OCI-LY1 (cell line): ENCODE measurements around the gene HYDIN.

ENCODE experiments used
- H2AFZ ChIP-seq: fragments of 200-600 bp; sonication (generic), shearing (Covaris generic); 2 replicates; pipeline ENCODE4 v1.6.0; 2014; ENCODE audit warnings: antibody characterized with exemption, mild to moderate bottlenecking, low read length
- H3F3A ChIP-seq: fragments of 200-600 bp; sonication (generic), shearing (Covaris generic); 2 replicates; pipeline ENCODE4 v1.6.0; 2014; ENCODE audit warnings: mild to moderate bottlenecking, antibody characterized with exemption, low read length, moderate library complexity; ENCODE audit not compliant: insufficient read depth
- H3K27ac ChIP-seq: fragments of 200-600 bp; sonication (generic); 2 replicates; pipeline ENCODE4 v1.5.1; 2014; ENCODE audit warnings: low read length, mixed run types, mild to moderate bottlenecking, low read depth; ENCODE audit not compliant: poor library complexity, severe bottlenecking
- H3K27me3 ChIP-seq: fragments of 200-600 bp; sonication (generic); 2 replicates; pipeline ENCODE4 v1.6.0; 2014; ENCODE audit warnings: antibody characterized with exemption, mild to moderate bottlenecking, low read length, moderate library complexity; ENCODE audit not compliant: insufficient read depth
- H3K36me3 ChIP-seq: fragments of 200-600 bp; sonication (generic); 2 replicates; pipeline ENCODE4 v1.6.1; 2014; ENCODE audit warnings: mild to moderate bottlenecking, antibody characterized with exemption, low read length, moderate library complexity, mixed read lengths; ENCODE audit not compliant: insufficient read depth
- H3K4me1 ChIP-seq: fragments of 200-600 bp; sonication (generic); 2 replicates; pipeline ENCODE4 v1.5.1; 2014; ENCODE audit warnings: mild to moderate bottlenecking, low read length, moderate library complexity; ENCODE audit not compliant: insufficient read depth, severe bottlenecking
- H3K4me2 ChIP-seq: fragments of 200-600 bp; sonication (generic), shearing (Covaris generic); 2 replicates; pipeline ENCODE4 v1.6.1; 2014; ENCODE audit warnings: low read length
- H3K4me3 ChIP-seq: fragments of 200-600 bp; sonication (generic); 2 replicates; pipeline ENCODE4 v1.5.1; 2014; ENCODE audit warnings: low read length, low read depth, mild to moderate bottlenecking, mixed read lengths; ENCODE audit not compliant: poor library complexity, severe bottlenecking
- H3K79me2 ChIP-seq: fragments of 200-600 bp; shearing (Covaris generic); 2 replicates; pipeline ENCODE4 v1.6.1; 2016; ENCODE audit warnings: mixed run types, low read length, mixed read lengths; ENCODE audit not compliant: insufficient read depth
- H3K9ac ChIP-seq: fragments of 200-600 bp; sonication (generic), shearing (Covaris generic); 2 replicates; pipeline ENCODE4 v1.6.1; 2014; ENCODE audit warnings: mild to moderate bottlenecking, low read length, mixed read lengths
- H3K9me2 ChIP-seq: fragments of 200-600 bp; sonication (generic), shearing (Covaris generic); 2 replicates; pipeline ENCODE4 v1.6.1; 2014; ENCODE audit warnings: low read depth, mild to moderate bottlenecking, low read length, mixed read lengths
- H3K9me3 ChIP-seq: fragments of 200-600 bp; shearing (Covaris generic); 2 replicates; pipeline ENCODE4 v1.6.1; 2014; ENCODE audit warnings: low read length, mixed read lengths
- H4K20me1 ChIP-seq: fragments of 200-600 bp; sonication (generic), shearing (Covaris generic); 2 replicates; pipeline ENCODE4 v1.6.0; 2016; ENCODE audit warnings: mild to moderate bottlenecking, low read length; ENCODE audit not compliant: insufficient read depth
- EZH2 ChIP-seq: fragments of 200-600 bp; sonication (generic), shearing (Covaris generic); IDR thresholded peaks from 2 replicates; pipeline ENCODE4 v1.8.0; 2017; ENCODE audit warnings: borderline replicate concordance, mixed run types, mild to moderate bottlenecking, antibody characterized with exemption, low read length, moderate library complexity, mixed read lengths
- TF ChIP-seq, protein P1 (sequence below): fragments of 200-600 bp; sonication (generic), shearing (Covaris generic); IDR thresholded peaks from 2 replicates; pipeline ENCODE4 v1.5.1; 2017; ENCODE audit warnings: mild to moderate bottlenecking, antibody characterized with exemption, low read length, moderate library complexity, mixed read lengths

Gene HYDIN

DNA sequence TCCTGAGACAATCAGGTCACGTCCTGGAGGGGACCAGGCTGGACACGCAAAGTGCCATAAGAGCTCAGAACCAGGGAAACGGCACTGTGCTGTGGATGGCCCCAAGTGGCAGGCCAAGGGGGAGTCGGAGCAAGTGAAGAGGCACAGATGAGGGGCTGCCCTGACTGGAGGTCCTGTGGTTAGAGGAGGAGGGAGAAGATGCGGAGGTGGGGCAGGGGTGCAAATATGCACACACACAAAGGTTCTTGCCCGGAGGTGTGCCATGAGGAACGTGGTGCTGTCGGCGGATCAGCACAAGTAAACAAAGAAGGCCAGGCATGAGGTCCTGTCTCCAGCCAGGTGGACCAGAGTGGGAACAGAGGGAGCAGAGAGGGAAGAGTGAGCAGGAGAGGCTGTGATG, 453.0 kb downstream of the HYDIN start:
- Histone ChIP-seq H3K36me3 (peaks cover 54% of the 10 kb centered on the region), H3K4me2 (no peak overlapping the region), H3K9me2 (no peaks in the 10 kb centered on the region), H3K9me3 (no peaks in the 10 kb centered on the region), H3K27ac (no peak overlapping the region), H3F3A (no peaks in the 10 kb centered on the region), H3K79me2 (no peaks in the 10 kb centered on the region), H3K4me3 (no peak overlapping the region), H2AFZ (no peak overlapping the region), H4K20me1 (no peaks in the 10 kb centered on the region), H3K9ac (no peak overlapping the region), H3K27me3 (no peaks in the 10 kb centered on the region), H3K4me1 (no peaks in the 10 kb centered on the region)
- TF ChIP-seq, protein P1, sequence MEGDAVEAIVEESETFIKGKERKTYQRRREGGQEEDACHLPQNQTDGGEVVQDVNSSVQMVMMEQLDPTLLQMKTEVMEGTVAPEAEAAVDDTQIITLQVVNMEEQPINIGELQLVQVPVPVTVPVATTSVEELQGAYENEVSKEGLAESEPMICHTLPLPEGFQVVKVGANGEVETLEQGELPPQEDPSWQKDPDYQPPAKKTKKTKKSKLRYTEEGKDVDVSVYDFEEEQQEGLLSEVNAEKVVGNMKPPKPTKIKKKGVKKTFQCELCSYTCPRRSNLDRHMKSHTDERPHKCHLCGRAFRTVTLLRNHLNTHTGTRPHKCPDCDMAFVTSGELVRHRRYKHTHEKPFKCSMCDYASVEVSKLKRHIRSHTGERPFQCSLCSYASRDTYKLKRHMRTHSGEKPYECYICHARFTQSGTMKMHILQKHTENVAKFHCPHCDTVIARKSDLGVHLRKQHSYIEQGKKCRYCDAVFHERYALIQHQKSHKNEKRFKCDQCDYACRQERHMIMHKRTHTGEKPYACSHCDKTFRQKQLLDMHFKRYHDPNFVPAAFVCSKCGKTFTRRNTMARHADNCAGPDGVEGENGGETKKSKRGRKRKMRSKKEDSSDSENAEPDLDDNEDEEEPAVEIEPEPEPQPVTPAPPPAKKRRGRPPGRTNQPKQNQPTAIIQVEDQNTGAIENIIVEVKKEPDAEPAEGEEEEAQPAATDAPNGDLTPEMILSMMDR = no peak
- no peak for TF ChIP-seq EZH2

DNA sequence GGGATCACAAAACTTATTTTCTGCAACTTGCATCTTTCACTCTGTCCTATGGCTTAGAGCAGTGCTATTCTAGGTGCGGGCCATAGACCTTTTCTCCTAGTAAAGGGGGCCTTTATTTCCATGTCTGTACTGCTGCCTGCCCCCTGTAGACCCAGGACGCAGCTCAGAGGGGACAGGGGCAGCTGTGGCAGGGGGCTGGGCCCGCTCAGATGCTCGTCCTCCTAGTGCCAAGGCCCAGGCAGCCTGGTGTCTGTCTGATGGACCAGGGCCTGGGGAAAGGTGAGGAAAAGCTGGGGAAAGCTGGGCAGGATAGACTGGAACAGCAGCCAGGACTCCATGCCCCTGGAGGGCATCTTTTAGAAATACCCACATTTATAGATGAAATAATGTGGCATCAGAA, 455.1 kb downstream of the HYDIN start:
- no peak overlapping the region for H3K4me3 ChIP-seq
- no peaks in the 10 kb centered on the region for H4K20me1 ChIP-seq
- no peaks in the 10 kb centered on the region for H3K79me2 ChIP-seq
- H3K4me1 ChIP-seq = no peaks in the 10 kb centered on the region
- peaks cover 38% of the 10 kb centered on the region for H3K36me3 ChIP-seq
- no peaks in the 10 kb centered on the region for H3K9me3 ChIP-seq
- H3K9ac ChIP-seq = no peak overlapping the region
- H3K27ac ChIP-seq = no peak overlapping the region
- no peaks in the 10 kb centered on the region for H3K27me3 ChIP-seq
- no peaks in the 10 kb centered on the region for H3F3A ChIP-seq
- H2AFZ ChIP-seq = no peak overlapping the region
- TF ChIP-seq EZH2 = no peak
- TF ChIP-seq, protein P1 = no peak
- no peak overlapping the region for H3K4me2 ChIP-seq
- no peaks in the 10 kb centered on the region for H3K9me2 ChIP-seq

DNA sequence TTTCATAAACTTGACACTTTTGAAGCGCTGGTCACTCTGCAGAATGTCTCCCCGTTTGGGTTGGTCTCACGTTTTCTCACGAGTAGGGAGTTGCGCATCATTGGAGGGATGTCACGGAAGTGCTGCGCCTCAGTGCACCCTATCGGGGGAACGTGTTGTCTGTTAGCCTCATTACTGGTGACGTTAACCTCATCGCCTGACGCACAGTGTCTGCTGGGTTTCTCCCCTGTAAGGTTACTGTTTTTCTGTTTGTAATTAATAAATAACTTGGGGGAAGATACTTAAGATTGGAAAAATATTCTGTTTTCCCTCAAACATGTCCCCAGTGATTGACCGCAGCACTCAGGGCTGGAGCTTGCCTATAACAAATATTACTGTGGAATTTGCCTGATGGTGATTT, 456.3 kb downstream of the HYDIN start:
- Histone ChIP-seq H3K27ac (no peak overlapping the region), H3F3A (no peaks in the 10 kb centered on the region), H3K27me3 (no peaks in the 10 kb centered on the region), H4K20me1 (no peaks in the 10 kb centered on the region), H3K4me3 (no peak overlapping the region), H3K9me2 (no peaks in the 10 kb centered on the region), H2AFZ (no peak overlapping the region), H3K9ac (no peak overlapping the region), H3K36me3 (peaks cover 29% of the 10 kb centered on the region; the same call in 1 of the 2 replicates), H3K4me2 (no peak overlapping the region), H3K79me2 (no peaks in the 10 kb centered on the region), H3K9me3 (no peaks in the 10 kb centered on the region), H3K4me1 (no peaks in the 10 kb centered on the region)
- TF ChIP-seq EZH2 = no peak
- TF ChIP-seq, protein P1 = no peak
